H9 (cell line): Measurements from ENCODE around the gene CLVS2. TPM values are rescaled to one million over a fixed set of nuclear protein-coding genes. Genes with fewer than 3 reads are reported as not detected.

ENCODE experiments used
- DNase-seq: peaks from one replicate; pipeline ENCODE4 v3.0.0-alpha.2; 2017
- H2AFZ ChIP-seq: one replicate; pipeline ENCODE4 v1.6.1; 2013; ENCODE audit warnings: mild to moderate bottlenecking, low read length, control low read depth, moderate library complexity
- H2AK5ac ChIP-seq: 2 replicates; pipeline ENCODE4 v1.6.1; 2013; ENCODE audit warnings: low read length, control low read depth, mixed read lengths; ENCODE audit not compliant: insufficient read length
- H2BK120ac ChIP-seq: one replicate; pipeline ENCODE4 v1.6.1; 2013; ENCODE audit warnings: low read depth, mild to moderate bottlenecking, low read length, control low read depth, inconsistent platforms; ENCODE audit not compliant: poor library complexity, severe bottlenecking
- H2BK12ac ChIP-seq: 2 replicates; pipeline ENCODE4 v1.6.1; 2013; ENCODE audit warnings: low read length, control low read depth, mixed read lengths, low read depth; ENCODE audit not compliant: insufficient read length
- H2BK15ac ChIP-seq: 2 replicates; pipeline ENCODE4 v1.6.1; 2013; ENCODE audit warnings: low read depth, low read length, control low read depth
- H2BK20ac ChIP-seq: one replicate; pipeline ENCODE4 v1.6.1; 2013; ENCODE audit warnings: low read depth, mild to moderate bottlenecking, low read length, control low read depth, inconsistent platforms; ENCODE audit not compliant: poor library complexity, severe bottlenecking
- H2BK5ac ChIP-seq: 2 replicates; pipeline ENCODE4 v1.6.1; 2013; ENCODE audit warnings: low read length, control low read depth, mixed read lengths; ENCODE audit not compliant: insufficient read length
- H3K14ac ChIP-seq: 2 replicates; pipeline ENCODE4 v1.6.1; 2013; ENCODE audit warnings: low read length, control low read depth; ENCODE audit not compliant: insufficient read depth
- H3K18ac ChIP-seq: 2 replicates; pipeline ENCODE4 v1.6.1; 2013; ENCODE audit warnings: low read depth, mild to moderate bottlenecking, mixed read lengths, low read length, control low read depth; ENCODE audit not compliant: insufficient read length
- H3K23ac ChIP-seq: 2 replicates; pipeline ENCODE4 v1.6.1; 2013; ENCODE audit warnings: low read length, control low read depth, mixed read lengths, low read depth; ENCODE audit not compliant: insufficient read length
- H3K23me2 ChIP-seq: 2 replicates; pipeline ENCODE4 v1.6.1; 2013; ENCODE audit warnings: low read depth, mild to moderate bottlenecking, mixed read lengths, low read length, control low read depth; ENCODE audit not compliant: insufficient read length, poor library complexity, severe bottlenecking
- H3K27ac ChIP-seq: 2 replicates; pipeline ENCODE4 v1.5.1; 2013; ENCODE audit warnings: low read length, control low read depth, mixed read lengths, low read depth; ENCODE audit not compliant: insufficient read length
- H3K27me3 ChIP-seq: 2 replicates; pipeline ENCODE4 v1.6.1; 2013; ENCODE audit warnings: low read length, control low read depth, inconsistent platforms; ENCODE audit not compliant: insufficient read depth
- H3K4ac ChIP-seq: 2 replicates; pipeline ENCODE4 v1.6.1; 2013; ENCODE audit warnings: low read depth, mild to moderate bottlenecking, control low read depth, inconsistent platforms, low read length, moderate library complexity
- H3K4me1 ChIP-seq: 2 replicates; pipeline ENCODE4 v1.6.1; 2013; ENCODE audit warnings: low read length, control low read depth, inconsistent platforms; ENCODE audit not compliant: insufficient read depth
- H3K4me2 ChIP-seq: 2 replicates; pipeline ENCODE4 v1.6.1; 2013; ENCODE audit warnings: low read length, control low read depth, mixed read lengths; ENCODE audit not compliant: insufficient read length, insufficient read depth
- H3K56ac ChIP-seq: 2 replicates; pipeline ENCODE4 v1.6.1; 2013; ENCODE audit warnings: low read depth, mild to moderate bottlenecking, mixed read lengths, low read length, control low read depth; ENCODE audit not compliant: insufficient read length
- H3K79me1 ChIP-seq: 2 replicates; pipeline ENCODE4 v1.6.1; 2013; ENCODE audit warnings: low read depth, mild to moderate bottlenecking, moderate library complexity, low read length, control low read depth, inconsistent platforms; ENCODE audit not compliant: insufficient read depth, poor library complexity, severe bottlenecking
- H3K79me2 ChIP-seq: 2 replicates; pipeline ENCODE4 v1.6.1; 2013; ENCODE audit warnings: low read length, control low read depth, inconsistent platforms; ENCODE audit not compliant: insufficient read depth
- H3K9ac ChIP-seq: 2 replicates; pipeline ENCODE4 v1.6.1; 2013; ENCODE audit warnings: low read length, control low read depth, mixed read lengths; ENCODE audit not compliant: insufficient read length; ENCODE audit errors: extremely low read depth
- H3K9me3 ChIP-seq: one replicate; pipeline ENCODE4 v1.6.1; 2013; ENCODE audit warnings: low read depth, low read length, inconsistent platforms; ENCODE audit not compliant: control insufficient read depth
- H3T11ph ChIP-seq: one replicate; pipeline ENCODE4 v1.6.1; 2013; ENCODE audit warnings: mild to moderate bottlenecking, low read length, control low read depth, inconsistent platforms
- H4K20me1 ChIP-seq: one replicate; pipeline ENCODE4 v1.6.1; 2013; ENCODE audit not compliant: control insufficient read depth, insufficient read length, insufficient read depth
- H4K5ac ChIP-seq: 2 replicates; pipeline ENCODE4 v1.6.1; 2013; ENCODE audit warnings: low read depth, mild to moderate bottlenecking, mixed read lengths, low read length, control low read depth; ENCODE audit not compliant: insufficient read length
- H4K8ac ChIP-seq: replicated peaks from 2 replicates; pipeline ENCODE4 v1.6.1; 2013; ENCODE audit warnings: low read length, control low read depth, mixed read lengths, low read depth; ENCODE audit not compliant: insufficient read length
- H4K91ac ChIP-seq: 2 replicates; pipeline ENCODE4 v1.6.1; 2013; ENCODE audit warnings: low read depth, mild to moderate bottlenecking, moderate library complexity, mixed read lengths, low read length, control low read depth; ENCODE audit not compliant: insufficient read length
- H3K27ac Mint-ChIP-seq, 3 experiments: 2 replicates in 2 of 3; 3 replicates in 1 of 3; pipeline ENCODE4 v1.8.0; 2020 to 2021; ENCODE audit warnings: mixed read lengths in 3 of 3, mild to moderate bottlenecking in 1 of 3, moderate library complexity in 1 of 3
- H3K27me3 Mint-ChIP-seq: 2 replicates; pipeline ENCODE4 v1.8.0; 2021; ENCODE audit warnings: low read depth, mild to moderate bottlenecking, moderate library complexity, mixed read lengths
- H3K36me3 Mint-ChIP-seq, 3 experiments: 2 replicates in 2 of 3; 3 replicates in 1 of 3; pipeline ENCODE4 v1.8.0; 2020 to 2021; ENCODE audit warnings: low read depth in 3 of 3, mixed read lengths in 3 of 3; ENCODE audit not compliant: insufficient read depth in 1 of 3
- H3K4me1 Mint-ChIP-seq, 2 experiments: 2 replicates each; pipeline ENCODE4 v1.8.0; 2020; ENCODE audit warnings: mixed read lengths in 2 of 2
- H3K4me3 Mint-ChIP-seq, 2 experiments: 2 replicates in 1 of 2; 3 replicates in 1 of 2; pipeline ENCODE4 v1.8.0; 2020 to 2021; ENCODE audit warnings: mild to moderate bottlenecking in 2 of 2, mixed read lengths in 2 of 2, moderate library complexity in 1 of 2
- H3K9me3 Mint-ChIP-seq, 2 experiments: 2 replicates in 1 of 2; 3 replicates in 1 of 2; pipeline ENCODE4 v1.8.0; 2020; ENCODE audit warnings: mild to moderate bottlenecking in 2 of 2, mixed read lengths in 2 of 2, moderate library complexity in 1 of 2
- CTCF ChIP-seq: fragments of 200-600 bp; sonication (generic); conservative IDR thresholded peaks from 3 replicates; pipeline ENCODE4 v1.8.0; 2021; ENCODE audit warnings: antibody characterized with exemption, mild to moderate bottlenecking
- WGBS: extraction: QIAGEN DNeasy Blood & Tissue Kit; methylation state at CpG from one replicate; pipeline ENCODE4 v1.1.7; 2013; ENCODE audit warnings: missing lambda C conversion rate, low lambda C conversion rate, mixed read lengths; ENCODE audit not compliant: insufficient read length; ENCODE audit errors: extremely low coverage; 5-methylcytosine and 5-hydroxymethylcytosine counted together
- total RNA-seq: library from RNA; stranded (reverse); gene quantifications from 2 replicates; pipeline ENCODE4 v1.2.1, GENCODE V29; 2021

Gene CLVS2
- total RNA-seq, 1 experiment from 2014 or later = 0.26 TPM

DNA sequence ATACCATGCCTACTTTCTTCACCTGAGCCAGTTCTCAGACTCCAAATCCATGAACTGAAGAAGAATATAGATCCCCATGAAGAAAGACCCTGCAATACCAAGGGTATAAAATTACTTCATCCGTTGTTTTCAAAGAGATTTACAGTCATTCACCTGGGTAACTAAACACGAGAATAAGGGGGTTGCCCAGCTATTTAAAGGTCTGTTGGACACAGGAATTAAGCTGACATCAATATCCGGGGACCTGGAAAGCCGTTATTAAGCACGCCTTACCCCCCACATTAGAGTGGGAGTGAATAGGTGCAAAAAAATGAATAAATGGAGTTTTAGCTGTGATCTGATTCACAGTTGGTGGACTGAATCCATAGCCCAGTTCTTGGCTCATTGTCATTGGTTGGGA, 28.9 kb downstream of the CLVS2 start:
- no peak overlapping the region for H2AFZ ChIP-seq
- no peak overlapping the region for H4K91ac ChIP-seq
- TF ChIP-seq CTCF = no peak
- no peaks in the 10 kb centered on the region for H3K4me1 Mint-ChIP-seq
- H3K56ac ChIP-seq = no peak overlapping the region
- no peak overlapping the region for H2AK5ac ChIP-seq
- no peaks in the 10 kb centered on the region for H3K4me1 ChIP-seq
- no peaks in the 10 kb centered on the region for H3K27me3 ChIP-seq
- H3K27me3 Mint-ChIP-seq = no peaks in the 10 kb centered on the region; the same call in 1 of the 2 replicates
- no peaks in the 10 kb centered on the region for H3K23me2 ChIP-seq
- H3K14ac ChIP-seq = no peak overlapping the region
- H2BK5ac ChIP-seq = no peak overlapping the region
- no peak overlapping the region for H2BK15ac ChIP-seq
- H3K9me3 ChIP-seq = no peaks in the 10 kb centered on the region
- H3K27ac Mint-ChIP-seq = no peak overlapping the region
- no peak overlapping the region for H2BK12ac ChIP-seq
- H4K8ac ChIP-seq = no peak overlapping the region
- no peak overlapping the region for H3K4me2 ChIP-seq
- no peak overlapping the region for H3K4me3 Mint-ChIP-seq
- H2BK120ac ChIP-seq = no peak overlapping the region
- no peaks in the 10 kb centered on the region for H3K36me3 Mint-ChIP-seq
- WGBS = no CpG with 5 or more reads among the region's 5 CpGs
- no peak overlapping the region for H3T11ph ChIP-seq
- no peak overlapping the region for H2BK20ac ChIP-seq
- H3K18ac ChIP-seq = no peak overlapping the region
- H3K4ac ChIP-seq = no peak overlapping the region
- no peak overlapping the region for H3K27ac ChIP-seq
- no peak for DNase-seq
- no peaks in the 10 kb centered on the region for H3K79me2 ChIP-seq
- no peak overlapping the region for H3K23ac ChIP-seq
- no peak overlapping the region for H4K5ac ChIP-seq
- no peaks in the 10 kb centered on the region for H3K79me1 ChIP-seq
- no peaks in the 10 kb centered on the region for H3K9me3 Mint-ChIP-seq
- no peak overlapping the region for H3K9ac ChIP-seq
- H4K20me1 ChIP-seq = no peaks in the 10 kb centered on the region
